K562 (cell line): ENCODE data around the gene MYBPHL. TPM values are rescaled to one million over a fixed set of nuclear protein-coding genes. Genes with fewer than 3 reads are reported as not detected.

Source experiments
- CCNT2 ChIP-seq: IDR thresholded peaks from 2 replicates; pipeline ENCODE4 v1.6.1; 2011; ENCODE audit warnings: borderline replicate concordance, low read depth, mild to moderate bottlenecking, moderate library complexity, mixed read lengths, low read length; ENCODE audit not compliant: insufficient read length; ENCODE audit errors: extremely low read depth
- CXXC5 ChIP-seq: fragments of 250-450 bp; sonication (Bioruptor Pico); IDR thresholded peaks from 2 replicates; pipeline ENCODE4 v1.8.0; 2022; ENCODE audit warnings: inconsistent platforms, mild to moderate bottlenecking, moderate library complexity
- KAT7 ChIP-seq: sonication (generic); formaldehyde crosslinking; IDR thresholded peaks from 2 replicates; pipeline ENCODE4 v1.8.0; 2022; ENCODE audit warnings: missing genetic modification reagents, mild to moderate bottlenecking, borderline replicate concordance
- KDM2B ChIP-seq: fragments of 250-450 bp; sonication (Bioruptor Pico); IDR thresholded peaks from 2 replicates; pipeline ENCODE4 v1.8.0; 2021; ENCODE audit warnings: mild to moderate bottlenecking, moderate library complexity
- MTA3 ChIP-seq: fragments of 450-650 bp; formaldehyde crosslinking; IDR thresholded peaks from 2 replicates; pipeline ENCODE4 v1.6.1; 2017; ENCODE audit warnings: mild to moderate bottlenecking, borderline replicate concordance
- POLR2G ChIP-seq: fragments of 200-400 bp; formaldehyde crosslinking; IDR thresholded peaks from 2 replicates; pipeline ENCODE4 v1.6.1; 2017; ENCODE audit warnings: low read depth, mild to moderate bottlenecking, antibody characterized with exemption, low read length, moderate library complexity
- POLR3A ChIP-seq: IDR thresholded peaks from 2 replicates; pipeline ENCODE4 v1.6.1; 2011; ENCODE audit warnings: borderline replicate concordance, mild to moderate bottlenecking, moderate library complexity; ENCODE audit not compliant: insufficient read length, insufficient read depth; ENCODE audit errors: extremely low read depth
- ZNF232 ChIP-seq: sonication (generic); formaldehyde crosslinking; IDR thresholded peaks from 2 replicates; pipeline ENCODE4 v1.8.0; 2022; ENCODE audit warnings: mild to moderate bottlenecking, missing genetic modification reagents
- ZNF431 ChIP-seq: sonication (generic); formaldehyde crosslinking; IDR thresholded peaks from 2 replicates; pipeline ENCODE4 v1.8.0; 2022; ENCODE audit warnings: mild to moderate bottlenecking, missing genetic modification reagents
- polyA plus RNA-seq, 8 experiments: library from polyadenylated mRNA; depleted of rRNA in 4 of 8; stranded (reverse) in 5 of 8; unstranded in 3 of 8; fragments of >200 nt; fragmentation: Nextera tagmentation in 2 of 8; fragmentation: Illumina TruSeq in 1 of 8; extraction: Ambion mirVana in 2 of 8; extraction: Trizol in 1 of 8; gene quantifications; 2 replicates each; pipeline versions ENCODE4 v1.2.1 to v1.2.3, GENCODE V29; 2011 to 2014; ENCODE audit warnings: inconsistent platforms in 1 of 8, missing spikeins in 1 of 8
- total RNA-seq, 7 experiments: library from RNA; depleted of rRNA in 6 of 7; stranded (reverse); fragments of >200 nt in 6 of 7; fragmentation: Illumina TruSeq in 2 of 7; extraction: Trizol in 2 of 7; gene quantifications; 2 replicates each; pipeline versions ENCODE4 v1.2.1 to v1.2.3, GENCODE V29; 2011 to 2021; ENCODE audit warnings: low replicate concordance in 1 of 7
- TF ChIP-seq, protein P1 (sequence below), 2 experiments: fragments of 450-650 bp in 1 of 2; sonication (generic) in 1 of 2; formaldehyde crosslinking in 1 of 2; IDR thresholded peaks; 2 replicates each; pipeline versions ENCODE4 v1.7.1 to v1.9.0; 2016 to 2022; ENCODE audit warnings: inconsistent platforms in 1 of 2, mild to moderate bottlenecking in 1 of 2, missing genetic modification reagents in 1 of 2
- TF ChIP-seq, protein P2 (sequence below): sonication (generic); formaldehyde crosslinking; IDR thresholded peaks from 2 replicates; pipeline ENCODE4 v1.8.1; 2023; ENCODE audit warnings: mild to moderate bottlenecking, missing genetic modification reagents

The MYBPHL gene
- total and polyA plus RNA-seq, 9 of the 15 experiments (the other 6 are each of a cell fraction or from before 2014, with no cell fraction given), result 0.20 to 1.9 (median 0.33) TPM

DNA sequence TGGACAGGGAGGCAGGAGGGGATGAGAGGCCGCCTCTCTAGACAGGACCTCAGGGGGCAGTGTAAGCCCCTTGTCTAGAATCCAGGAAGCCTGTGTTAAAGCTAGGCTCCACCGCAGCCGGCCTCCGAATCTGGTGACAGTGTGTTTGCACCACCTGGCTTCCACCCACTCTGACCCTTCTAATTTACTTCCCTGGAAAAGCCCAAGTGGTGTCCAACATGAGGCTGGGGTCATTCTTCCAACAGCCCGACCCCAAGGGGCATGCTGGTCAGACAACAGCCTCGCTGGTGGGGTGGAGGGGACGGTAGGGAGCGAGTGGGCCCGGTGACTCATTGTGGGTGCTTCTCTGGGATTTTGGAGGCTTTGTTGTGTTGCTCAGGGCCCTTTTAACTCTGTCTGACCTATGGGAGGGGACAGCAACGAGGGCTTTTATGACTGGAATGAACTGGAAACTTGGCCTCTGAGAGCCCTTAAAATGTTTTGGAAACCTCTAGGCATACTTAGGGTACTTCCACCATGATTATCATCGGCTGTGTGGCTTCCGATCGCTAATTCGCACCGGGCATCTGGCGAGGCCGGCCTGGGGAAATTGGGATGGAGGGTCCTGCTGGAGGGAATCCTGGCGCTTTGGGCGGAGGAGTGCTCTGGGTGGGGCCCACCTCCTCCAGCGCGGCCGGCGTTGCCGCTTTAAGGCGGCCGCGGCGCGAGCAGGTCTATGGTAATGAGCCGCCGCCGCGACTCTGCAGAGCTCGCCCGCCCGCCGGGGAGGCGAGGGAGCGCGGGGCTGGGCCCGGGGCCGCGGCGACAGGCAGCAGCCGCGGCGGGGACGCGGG lies 57.8 kb downstream of the MYBPHL start, which contains the start of gene CELSR2 (continued):
- no peak for TF ChIP-seq POLR3A
- 0 out of 2 replicates have a peak, but pooled peaks have one; percentile 61 for TF ChIP-seq ZNF232
- peak; percentile 78 for TF ChIP-seq KDM2B (CRISPR knock-in tag)
- TF ChIP-seq, protein P1, sequence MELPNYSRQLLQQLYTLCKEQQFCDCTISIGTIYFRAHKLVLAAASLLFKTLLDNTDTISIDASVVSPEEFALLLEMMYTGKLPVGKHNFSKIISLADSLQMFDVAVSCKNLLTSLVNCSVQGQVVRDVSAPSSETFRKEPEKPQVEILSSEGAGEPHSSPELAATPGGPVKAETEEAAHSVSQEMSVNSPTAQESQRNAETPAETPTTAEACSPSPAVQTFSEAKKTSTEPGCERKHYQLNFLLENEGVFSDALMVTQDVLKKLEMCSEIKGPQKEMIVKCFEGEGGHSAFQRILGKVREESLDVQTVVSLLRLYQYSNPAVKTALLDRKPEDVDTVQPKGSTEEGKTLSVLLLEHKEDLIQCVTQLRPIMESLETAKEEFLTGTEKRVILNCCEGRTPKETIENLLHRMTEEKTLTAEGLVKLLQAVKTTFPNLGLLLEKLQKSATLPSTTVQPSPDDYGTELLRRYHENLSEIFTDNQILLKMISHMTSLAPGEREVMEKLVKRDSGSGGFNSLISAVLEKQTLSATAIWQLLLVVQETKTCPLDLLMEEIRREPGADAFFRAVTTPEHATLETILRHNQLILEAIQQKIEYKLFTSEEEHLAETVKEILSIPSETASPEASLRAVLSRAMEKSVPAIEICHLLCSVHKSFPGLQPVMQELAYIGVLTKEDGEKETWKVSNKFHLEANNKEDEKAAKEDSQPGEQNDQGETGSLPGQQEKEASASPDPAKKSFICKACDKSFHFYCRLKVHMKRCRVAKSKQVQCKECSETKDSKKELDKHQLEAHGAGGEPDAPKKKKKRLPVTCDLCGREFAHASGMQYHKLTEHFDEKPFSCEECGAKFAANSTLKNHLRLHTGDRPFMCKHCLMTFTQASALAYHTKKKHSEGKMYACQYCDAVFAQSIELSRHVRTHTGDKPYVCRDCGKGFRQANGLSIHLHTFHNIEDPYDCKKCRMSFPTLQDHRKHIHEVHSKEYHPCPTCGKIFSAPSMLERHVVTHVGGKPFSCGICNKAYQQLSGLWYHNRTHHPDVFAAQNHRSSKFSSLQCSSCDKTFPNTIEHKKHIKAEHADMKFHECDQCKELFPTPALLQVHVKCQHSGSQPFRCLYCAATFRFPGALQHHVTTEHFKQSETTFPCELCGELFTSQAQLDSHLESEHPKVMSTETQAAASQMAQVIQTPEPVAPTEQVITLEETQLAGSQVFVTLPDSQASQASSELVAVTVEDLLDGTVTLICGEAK (IDR thresholded peaks at IDR 0.05), result 0 out of 2 replicates have a peak, but pooled peaks have one; percentile 48
- TF ChIP-seq, protein P1 (CRISPR knock-in tag; IDR thresholded peaks at IDR 0.05), result no peak
- TF ChIP-seq ZNF431 (CRISPR knock-in tag), result peak; percentile 50; the same call in 1 of the 2 replicates
- TF ChIP-seq MTA3, result peak; percentile 60; the same call in 1 of the 2 replicates
- TF ChIP-seq, protein P2, sequence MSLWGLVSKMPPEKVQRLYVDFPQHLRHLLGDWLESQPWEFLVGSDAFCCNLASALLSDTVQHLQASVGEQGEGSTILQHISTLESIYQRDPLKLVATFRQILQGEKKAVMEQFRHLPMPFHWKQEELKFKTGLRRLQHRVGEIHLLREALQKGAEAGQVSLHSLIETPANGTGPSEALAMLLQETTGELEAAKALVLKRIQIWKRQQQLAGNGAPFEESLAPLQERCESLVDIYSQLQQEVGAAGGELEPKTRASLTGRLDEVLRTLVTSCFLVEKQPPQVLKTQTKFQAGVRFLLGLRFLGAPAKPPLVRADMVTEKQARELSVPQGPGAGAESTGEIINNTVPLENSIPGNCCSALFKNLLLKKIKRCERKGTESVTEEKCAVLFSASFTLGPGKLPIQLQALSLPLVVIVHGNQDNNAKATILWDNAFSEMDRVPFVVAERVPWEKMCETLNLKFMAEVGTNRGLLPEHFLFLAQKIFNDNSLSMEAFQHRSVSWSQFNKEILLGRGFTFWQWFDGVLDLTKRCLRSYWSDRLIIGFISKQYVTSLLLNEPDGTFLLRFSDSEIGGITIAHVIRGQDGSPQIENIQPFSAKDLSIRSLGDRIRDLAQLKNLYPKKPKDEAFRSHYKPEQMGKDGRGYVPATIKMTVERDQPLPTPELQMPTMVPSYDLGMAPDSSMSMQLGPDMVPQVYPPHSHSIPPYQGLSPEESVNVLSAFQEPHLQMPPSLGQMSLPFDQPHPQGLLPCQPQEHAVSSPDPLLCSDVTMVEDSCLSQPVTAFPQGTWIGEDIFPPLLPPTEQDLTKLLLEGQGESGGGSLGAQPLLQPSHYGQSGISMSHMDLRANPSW (CRISPR knock-in tag), result 0 out of 2 replicates have a peak, but pooled peaks have one; percentile 69
- peak; percentile 77 for TF ChIP-seq POLR2G
- 0 out of 2 replicates have a peak, but pooled peaks have one; percentile 51 for TF ChIP-seq KAT7 (CRISPR knock-in tag)
- TF ChIP-seq CCNT2, result peak; percentile 37
- TF ChIP-seq CXXC5 (CRISPR knock-in tag), result peak; percentile 80
